Ishikawa (cell line): ENCODE results near the gene SLFN5.

Experiments used
- CEBPB ChIP-seq: IDR thresholded peaks from 2 replicates; pipeline ENCODE4 v1.6.1; 2012
- RAD21 ChIP-seq: IDR thresholded peaks from 2 replicates; pipeline ENCODE4 v1.6.1; 2012; ENCODE audit warnings: low read depth
- TAF1 ChIP-seq: IDR thresholded peaks from 2 replicates; pipeline ENCODE4 v1.6.1; 2012; ENCODE audit warnings: low read depth, mild to moderate bottlenecking
- TCF12 ChIP-seq: IDR thresholded peaks from 2 replicates; pipeline ENCODE4 v1.6.1; 2012; ENCODE audit warnings: low read depth
- TF ChIP-seq, protein P1 (sequence below): IDR thresholded peaks from 2 replicates; pipeline ENCODE4 v1.6.1; 2012
- TF ChIP-seq, protein P2 (sequence below): IDR thresholded peaks from 2 replicates; pipeline ENCODE4 v1.6.1; 2012; ENCODE audit warnings: low read depth, mild to moderate bottlenecking

DNA sequence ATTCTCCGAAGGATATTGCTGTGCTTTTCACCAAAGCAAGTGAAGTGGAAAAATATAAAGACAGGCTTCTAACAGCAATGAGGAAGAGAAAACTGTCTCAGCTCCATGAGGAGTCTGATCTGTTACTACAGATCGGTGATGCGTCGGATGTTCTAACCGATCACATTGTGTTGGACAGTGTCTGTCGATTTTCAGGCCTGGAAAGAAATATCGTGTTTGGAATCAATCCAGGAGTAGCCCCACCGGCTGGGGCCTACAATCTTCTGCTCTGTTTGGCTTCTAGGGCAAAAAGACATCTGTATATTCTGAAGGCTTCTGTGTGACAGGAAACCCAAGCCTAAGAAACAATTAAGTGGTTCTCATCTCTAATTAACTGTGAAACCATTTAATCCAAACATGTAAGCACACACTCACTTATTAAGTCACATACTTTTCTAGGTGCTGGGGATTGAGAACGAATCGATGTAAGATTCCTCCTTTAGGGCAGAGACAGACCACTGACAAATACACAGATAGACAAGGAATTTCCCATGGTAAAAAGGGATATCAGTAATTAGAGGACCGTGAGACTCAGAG lies 22.8 kb downstream of the SLFN5 start:
- TF ChIP-seq, protein P1, sequence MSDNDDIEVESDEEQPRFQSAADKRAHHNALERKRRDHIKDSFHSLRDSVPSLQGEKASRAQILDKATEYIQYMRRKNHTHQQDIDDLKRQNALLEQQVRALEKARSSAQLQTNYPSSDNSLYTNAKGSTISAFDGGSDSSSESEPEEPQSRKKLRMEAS = no peak
- TF ChIP-seq TCF12 (no peak), RAD21 (no peak), TAF1 (no peak), CEBPB (no peak)
- TF ChIP-seq, protein P2, sequence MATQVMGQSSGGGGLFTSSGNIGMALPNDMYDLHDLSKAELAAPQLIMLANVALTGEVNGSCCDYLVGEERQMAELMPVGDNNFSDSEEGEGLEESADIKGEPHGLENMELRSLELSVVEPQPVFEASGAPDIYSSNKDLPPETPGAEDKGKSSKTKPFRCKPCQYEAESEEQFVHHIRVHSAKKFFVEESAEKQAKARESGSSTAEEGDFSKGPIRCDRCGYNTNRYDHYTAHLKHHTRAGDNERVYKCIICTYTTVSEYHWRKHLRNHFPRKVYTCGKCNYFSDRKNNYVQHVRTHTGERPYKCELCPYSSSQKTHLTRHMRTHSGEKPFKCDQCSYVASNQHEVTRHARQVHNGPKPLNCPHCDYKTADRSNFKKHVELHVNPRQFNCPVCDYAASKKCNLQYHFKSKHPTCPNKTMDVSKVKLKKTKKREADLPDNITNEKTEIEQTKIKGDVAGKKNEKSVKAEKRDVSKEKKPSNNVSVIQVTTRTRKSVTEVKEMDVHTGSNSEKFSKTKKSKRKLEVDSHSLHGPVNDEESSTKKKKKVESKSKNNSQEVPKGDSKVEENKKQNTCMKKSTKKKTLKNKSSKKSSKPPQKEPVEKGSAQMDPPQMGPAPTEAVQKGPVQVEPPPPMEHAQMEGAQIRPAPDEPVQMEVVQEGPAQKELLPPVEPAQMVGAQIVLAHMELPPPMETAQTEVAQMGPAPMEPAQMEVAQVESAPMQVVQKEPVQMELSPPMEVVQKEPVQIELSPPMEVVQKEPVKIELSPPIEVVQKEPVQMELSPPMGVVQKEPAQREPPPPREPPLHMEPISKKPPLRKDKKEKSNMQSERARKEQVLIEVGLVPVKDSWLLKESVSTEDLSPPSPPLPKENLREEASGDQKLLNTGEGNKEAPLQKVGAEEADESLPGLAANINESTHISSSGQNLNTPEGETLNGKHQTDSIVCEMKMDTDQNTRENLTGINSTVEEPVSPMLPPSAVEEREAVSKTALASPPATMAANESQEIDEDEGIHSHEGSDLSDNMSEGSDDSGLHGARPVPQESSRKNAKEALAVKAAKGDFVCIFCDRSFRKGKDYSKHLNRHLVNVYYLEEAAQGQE = no peak
